Measurements from ENCODE around the gene DGKD. TPM values are rescaled to one million over a fixed set of nuclear protein-coding genes. Genes with fewer than 3 reads are reported as not detected.

Gene DGKD
- total RNA-seq, 1 donor from 2014 or later: 10.3 TPM

GRCh38 chr2:233414777-233415570 is 60.7 kb downstream of the DGKD start:
- H3K4me3 ChIP-seq (ENCODE audit: low read depth, low read length): no peak overlapping the region
- DNase-seq (ENCODE audit: low read depth): no peak
- TF ChIP-seq, protein P1, sequence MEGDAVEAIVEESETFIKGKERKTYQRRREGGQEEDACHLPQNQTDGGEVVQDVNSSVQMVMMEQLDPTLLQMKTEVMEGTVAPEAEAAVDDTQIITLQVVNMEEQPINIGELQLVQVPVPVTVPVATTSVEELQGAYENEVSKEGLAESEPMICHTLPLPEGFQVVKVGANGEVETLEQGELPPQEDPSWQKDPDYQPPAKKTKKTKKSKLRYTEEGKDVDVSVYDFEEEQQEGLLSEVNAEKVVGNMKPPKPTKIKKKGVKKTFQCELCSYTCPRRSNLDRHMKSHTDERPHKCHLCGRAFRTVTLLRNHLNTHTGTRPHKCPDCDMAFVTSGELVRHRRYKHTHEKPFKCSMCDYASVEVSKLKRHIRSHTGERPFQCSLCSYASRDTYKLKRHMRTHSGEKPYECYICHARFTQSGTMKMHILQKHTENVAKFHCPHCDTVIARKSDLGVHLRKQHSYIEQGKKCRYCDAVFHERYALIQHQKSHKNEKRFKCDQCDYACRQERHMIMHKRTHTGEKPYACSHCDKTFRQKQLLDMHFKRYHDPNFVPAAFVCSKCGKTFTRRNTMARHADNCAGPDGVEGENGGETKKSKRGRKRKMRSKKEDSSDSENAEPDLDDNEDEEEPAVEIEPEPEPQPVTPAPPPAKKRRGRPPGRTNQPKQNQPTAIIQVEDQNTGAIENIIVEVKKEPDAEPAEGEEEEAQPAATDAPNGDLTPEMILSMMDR (conservative IDR thresholded peaks at IDR 0.05; ENCODE audit: low read depth, low read length): no peak

- DNase-seq (ENCODE audit: low read depth): no peak
- H3K4me3 ChIP-seq (ENCODE audit: low read depth, low read length): no peak overlapping the region
- TF ChIP-seq, protein P1 (conservative IDR thresholded peaks at IDR 0.05; ENCODE audit: low read depth, low read length): no peak
Measured at GRCh38 chr2:233416199-233416598, 61.9 kb downstream of the DGKD start.

- no peak overlapping the region for H3K4me3 ChIP-seq (ENCODE audit: low read depth, low read length)
- TF ChIP-seq, protein P1 (conservative IDR thresholded peaks at IDR 0.05; ENCODE audit: low read depth, low read length): no peak
- no peak for DNase-seq (ENCODE audit: low read depth)
Measured at GRCh38 chr2:233416706-233417105, 62.4 kb downstream of the DGKD start.

- DNase-seq (ENCODE audit: low read depth): no peak
- TF ChIP-seq, protein P1 (conservative IDR thresholded peaks at IDR 0.05; ENCODE audit: low read depth, low read length): no peak
- no peak overlapping the region for H3K4me3 ChIP-seq (ENCODE audit: low read depth, low read length)
Measured at GRCh38 chr2:233417282-233417681, 63.0 kb downstream of the DGKD start.

DNA sequence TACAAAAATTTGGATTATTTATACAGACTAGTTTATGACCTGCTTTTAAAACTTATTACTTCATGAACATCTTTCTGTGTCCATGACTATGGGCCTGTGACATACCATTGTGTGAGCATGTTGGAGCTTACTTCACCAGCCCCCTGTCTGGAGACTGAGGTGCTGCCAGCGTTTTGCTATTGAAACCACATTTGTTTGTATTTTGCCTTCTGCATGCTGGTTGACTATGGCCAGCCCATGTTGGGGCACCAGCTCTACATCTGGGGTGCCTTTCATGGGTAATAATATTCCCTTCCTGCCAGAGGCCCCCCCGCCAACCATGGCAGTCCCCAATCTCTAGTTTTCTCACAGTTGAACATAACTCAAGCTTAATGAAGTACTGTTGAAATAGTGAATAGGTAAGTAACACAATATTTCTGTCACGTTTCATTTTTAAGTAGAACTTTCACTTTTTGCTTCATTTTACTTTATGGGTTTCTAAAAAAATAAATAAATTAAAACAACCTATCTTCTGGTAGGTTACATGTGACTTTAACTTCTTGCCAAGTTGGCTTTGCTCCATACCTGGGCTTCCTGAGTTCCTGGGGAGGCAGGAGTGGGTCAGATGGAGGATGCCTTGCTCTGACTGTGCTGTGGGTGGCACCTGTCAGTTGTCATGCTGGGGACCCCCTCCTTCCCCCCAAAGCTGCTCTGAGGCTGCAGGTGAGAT is 63.9 kb downstream of the DGKD start:
- TF ChIP-seq, protein P1 (conservative IDR thresholded peaks at IDR 0.05; ENCODE audit: low read depth, low read length): no peak
- no peak for DNase-seq (ENCODE audit: low read depth)
- H3K4me3 ChIP-seq (ENCODE audit: low read depth, low read length): no peak overlapping the region

DNA sequence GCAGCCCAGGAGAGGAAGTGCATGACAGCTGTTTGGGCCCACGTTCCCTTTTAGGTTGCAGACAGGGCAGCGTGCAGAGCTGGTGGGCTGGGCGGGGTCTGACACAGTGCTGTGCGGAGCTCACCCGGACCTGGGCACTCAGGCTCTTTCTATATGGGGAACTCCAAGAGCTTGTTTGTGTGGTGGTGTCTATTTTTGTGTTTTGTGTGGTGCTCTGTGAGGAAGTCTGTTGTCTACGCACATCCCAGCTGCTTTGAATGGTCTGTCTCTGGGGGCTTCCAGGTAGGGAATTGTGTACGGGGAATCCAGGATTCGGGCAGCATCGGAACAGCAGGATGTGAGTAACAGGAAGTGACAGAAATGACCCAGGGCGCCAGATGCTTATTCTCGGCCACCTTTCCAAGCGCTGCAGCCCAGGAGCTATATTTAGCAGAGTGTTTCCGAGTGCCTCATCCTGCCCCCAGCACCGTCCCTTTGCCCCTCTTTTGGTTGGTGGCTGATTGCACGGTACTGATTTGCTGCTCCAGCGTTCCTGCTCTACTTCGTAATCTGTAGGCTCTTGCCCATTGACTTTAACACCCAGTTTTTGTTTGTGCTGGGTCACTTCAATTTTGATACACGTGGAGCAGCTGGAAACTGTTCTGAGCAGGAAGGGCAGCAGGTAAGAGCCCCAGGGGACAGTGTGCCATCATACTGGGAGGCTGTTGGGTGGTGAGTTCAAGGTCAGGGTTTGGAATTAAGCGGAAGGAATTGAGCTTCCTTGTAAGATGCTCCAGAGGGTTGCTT is 64.7 kb downstream of the DGKD start:
- DNase-seq (ENCODE audit: low read depth): no peak
- no peak overlapping the region for H3K4me3 ChIP-seq (ENCODE audit: low read depth, low read length)

More for the DNA sequence above, 64.7 kb downstream of the DGKD start:
- TF ChIP-seq, protein P1 (conservative IDR thresholded peaks at IDR 0.05; ENCODE audit: low read depth, low read length): no peak
